AG20443 (cell line): ENCODE results near the gene GDPD3.
"Not testable (repeated sequence)": the region's sequence is repeated elsewhere in the genome, so short reads cannot be mapped to it uniquely, and the experiment has no call there.

Experiments
- DNase-seq: peaks from one replicate; pipeline ENCODE4 v3.0.0; 2012; ENCODE audit warnings: low spot score, mixed read lengths

GDPD3 gene, protein sequence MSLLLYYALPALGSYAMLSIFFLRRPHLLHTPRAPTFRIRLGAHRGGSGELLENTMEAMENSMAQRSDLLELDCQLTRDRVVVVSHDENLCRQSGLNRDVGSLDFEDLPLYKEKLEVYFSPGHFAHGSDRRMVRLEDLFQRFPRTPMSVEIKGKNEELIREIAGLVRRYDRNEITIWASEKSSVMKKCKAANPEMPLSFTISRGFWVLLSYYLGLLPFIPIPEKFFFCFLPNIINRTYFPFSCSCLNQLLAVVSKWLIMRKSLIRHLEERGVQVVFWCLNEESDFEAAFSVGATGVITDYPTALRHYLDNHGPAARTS

DNA sequence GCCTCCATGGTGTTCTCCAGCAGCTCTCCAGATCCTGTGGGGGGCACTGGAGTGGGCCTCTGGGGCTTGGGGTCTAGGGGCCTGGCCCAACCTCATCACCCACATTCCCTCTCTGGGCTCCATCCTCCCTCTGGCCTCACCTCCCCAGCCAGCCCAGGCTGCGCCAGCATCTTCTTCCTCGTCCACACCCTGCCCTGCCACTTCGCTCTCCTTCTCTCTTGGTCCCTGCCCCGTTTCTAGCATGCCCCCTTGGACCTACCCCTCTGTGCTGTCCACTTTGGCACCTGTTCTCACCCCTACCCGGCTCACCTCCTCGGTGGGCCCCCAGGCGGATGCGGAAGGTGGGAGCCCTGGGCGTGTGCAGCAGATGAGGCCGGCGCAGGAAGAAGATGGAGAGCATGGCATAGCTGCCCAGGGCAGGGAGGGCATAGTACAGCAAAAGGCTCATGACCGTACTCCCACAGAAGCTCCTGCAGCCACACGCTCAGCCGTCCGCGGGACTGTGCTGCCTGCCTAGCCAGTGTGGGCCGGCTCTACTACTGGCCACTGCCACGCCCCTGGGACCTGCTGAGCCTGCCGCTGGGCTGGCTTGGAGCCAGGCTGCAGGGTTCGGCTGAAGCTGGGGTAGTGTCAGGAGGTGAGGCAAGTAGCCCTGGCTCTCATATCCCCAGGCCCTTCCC is at the start of gene GDPD3:
GDPD3 (minus strand) TSS at position 507 of the 680 bp plus-strand sequence; CDS start at position 448, 59 bp downstream.
- DNase-seq, result no peak

DNA sequence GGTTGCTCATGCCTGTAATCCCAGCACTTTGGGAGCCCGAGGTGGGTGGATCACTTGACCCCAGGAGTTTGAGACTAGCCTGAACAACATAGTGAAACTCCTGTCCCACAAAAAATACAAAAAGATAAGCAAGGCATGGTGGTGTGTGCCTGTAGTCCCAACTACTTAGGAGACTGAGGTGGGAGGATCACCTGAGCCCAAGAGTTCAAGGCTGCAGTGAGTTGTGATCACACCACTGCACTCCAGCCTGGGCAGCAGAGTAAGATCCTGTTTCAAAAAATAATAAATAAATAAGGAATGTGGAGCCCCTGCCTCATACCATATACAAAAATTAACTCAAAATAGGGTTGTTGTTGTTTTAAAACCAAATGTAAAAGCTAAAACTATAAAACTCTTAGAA is 43.9 kb upstream of the GDPD3 start:
- DNase-seq, result no peak

DNA sequence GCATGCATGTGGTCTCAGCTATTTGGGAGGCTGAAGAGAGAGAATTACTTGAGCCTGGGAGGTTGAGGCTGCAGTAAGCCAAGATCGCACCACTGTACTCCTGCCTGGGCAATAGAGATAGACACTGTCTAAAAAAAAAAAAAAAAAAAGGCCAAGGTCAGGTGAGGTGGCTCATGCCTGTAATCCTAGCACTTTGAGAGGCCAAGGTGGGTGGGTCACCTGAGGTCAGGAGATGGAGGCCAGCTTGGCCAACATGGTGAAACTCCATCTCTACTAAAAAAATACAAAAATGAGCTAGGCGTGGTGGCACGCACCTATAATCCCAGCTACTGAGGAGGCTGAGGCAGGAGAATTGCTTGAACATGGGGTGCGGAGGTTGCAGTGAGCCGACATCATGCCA is 41.9 kb upstream of the GDPD3 start:
- DNase-seq, result no peak

DNA sequence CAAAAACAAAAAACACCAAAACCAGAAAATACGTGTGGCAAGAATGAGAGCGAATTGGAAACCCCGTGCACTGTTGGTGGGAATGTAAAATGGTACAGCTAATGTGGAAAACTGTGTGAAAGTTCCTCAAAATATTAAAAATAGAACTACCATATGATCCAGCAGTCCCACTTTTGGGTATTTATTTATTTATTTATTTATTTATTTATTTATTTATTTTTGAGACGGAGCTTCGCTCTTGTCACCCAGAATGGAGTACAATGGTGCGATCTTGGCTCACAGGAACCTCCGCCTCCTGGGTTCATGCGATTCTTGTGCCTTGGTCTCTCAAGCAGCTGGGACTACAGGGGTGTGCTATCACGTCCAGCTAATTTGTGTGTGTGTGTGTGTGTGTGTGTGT is 39.2 kb upstream of the GDPD3 start:
- no peak for DNase-seq

DNA sequence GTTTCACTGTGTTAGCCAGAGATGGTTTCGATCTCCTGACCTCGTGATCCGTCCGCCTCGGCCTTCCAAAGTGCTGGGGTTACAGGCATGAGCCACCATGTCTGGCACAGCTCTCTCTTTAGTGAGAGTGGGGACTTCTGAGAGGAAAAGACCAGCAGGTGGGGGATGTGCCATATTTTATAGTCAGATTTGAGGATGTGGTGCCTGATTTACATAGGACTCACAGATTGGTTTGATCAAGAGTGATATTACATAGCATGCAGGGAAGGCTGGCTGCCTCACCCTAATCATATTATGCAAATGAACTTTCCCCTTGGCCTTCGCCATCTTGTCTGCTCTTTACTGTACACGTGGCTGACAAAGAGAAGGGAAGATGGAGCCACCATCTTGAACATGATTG is 37.8 kb upstream of the GDPD3 start:
- no peak for DNase-seq

DNA sequence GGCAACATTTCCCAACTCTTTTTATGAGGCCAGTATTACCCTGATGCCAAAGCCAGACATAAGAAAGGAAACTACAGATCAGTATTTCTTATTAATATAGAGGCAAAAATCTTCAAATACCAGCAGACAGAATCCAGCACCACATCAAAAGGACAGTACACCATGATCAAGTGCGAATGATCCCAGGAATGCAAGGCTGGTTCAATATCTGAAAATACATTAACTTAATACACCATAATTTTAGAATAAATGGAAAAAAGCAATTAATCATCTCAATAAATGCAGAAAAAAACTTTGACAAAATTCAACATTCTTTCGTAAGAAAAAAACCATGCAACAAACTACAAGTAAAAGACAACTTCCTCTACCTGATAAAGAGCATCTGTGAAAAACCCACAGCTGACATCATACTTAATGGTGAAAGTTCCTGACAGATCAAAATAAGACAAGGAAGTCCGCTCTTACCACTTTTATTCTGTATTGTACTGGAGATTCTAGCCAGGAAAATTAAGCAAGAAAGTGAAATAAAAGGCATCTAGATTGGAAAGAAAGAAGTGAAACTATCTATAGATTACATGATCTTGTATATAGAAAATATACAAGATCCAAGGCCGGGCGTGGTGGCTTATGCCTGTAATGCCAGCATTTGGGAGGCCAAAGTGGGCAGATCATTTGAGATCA is 36.1 kb upstream of the GDPD3 start:
- DNase-seq, result no peak

DNA sequence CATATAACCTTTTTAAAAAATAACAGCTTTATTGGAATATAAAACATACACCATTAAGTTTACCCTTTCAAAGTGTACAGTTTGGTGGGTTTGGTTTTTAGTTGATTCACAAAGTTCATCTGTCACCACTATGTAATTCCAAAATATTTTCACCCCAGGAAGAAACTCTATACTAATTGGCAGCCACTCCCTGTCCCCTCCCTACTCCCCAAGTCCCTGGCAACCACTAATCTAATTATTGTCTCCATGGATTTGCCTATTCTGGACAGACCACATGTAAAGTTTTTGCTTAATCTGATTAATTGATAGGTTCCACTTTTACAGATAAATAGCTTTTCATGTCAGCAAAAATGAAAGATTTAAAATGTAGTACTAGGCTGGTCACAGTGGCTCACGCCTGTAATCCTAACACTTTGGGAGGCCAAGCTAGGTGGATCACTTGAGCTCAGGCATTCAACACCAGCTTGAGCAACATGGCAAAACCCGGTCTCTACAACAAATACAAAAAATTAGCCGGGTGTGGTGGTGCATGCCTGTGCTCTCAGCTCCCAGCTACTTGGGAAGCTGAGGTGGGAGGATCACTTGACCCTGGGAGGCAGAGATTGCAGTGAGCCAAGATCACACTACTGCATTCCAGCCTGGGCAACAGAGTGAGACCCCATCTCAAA is 34.6 kb upstream of the GDPD3 start:
- no peak for DNase-seq

DNA sequence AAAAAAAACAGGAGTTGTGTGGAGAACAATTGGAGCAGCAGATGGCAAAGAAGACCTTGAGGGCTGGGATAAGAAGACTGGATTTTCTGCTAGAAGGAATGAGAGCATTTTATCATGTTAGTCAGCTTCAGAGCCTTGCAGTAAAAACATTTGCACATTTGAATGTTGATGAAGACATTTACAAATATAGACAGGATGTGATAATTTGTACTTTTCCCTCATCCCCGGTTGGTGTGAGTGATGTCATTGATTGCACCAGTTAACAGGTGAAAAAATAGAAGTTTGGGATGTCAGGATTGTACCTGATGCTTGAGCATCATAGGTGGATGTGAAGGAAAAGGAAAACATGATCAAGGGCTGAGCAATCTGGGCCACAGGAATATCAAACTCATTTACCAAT is 32.3 kb upstream of the GDPD3 start:
- DNase-seq, result no peak

DNA sequence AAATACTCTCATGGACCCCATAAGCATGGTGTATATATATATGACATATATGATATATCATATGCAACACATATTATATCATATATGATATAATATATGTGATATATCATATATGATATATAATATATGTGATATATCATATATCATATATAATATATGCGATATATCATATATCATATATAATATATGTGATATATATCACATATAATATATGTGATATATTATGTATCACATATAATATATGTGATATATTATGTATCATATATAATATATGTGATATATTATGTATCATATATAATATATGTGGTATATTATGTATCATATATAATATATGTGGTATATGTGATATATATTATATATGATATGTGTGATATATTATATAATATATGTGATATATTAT is 31.6 kb upstream of the GDPD3 start:
- DNase-seq, result no peak

DNA sequence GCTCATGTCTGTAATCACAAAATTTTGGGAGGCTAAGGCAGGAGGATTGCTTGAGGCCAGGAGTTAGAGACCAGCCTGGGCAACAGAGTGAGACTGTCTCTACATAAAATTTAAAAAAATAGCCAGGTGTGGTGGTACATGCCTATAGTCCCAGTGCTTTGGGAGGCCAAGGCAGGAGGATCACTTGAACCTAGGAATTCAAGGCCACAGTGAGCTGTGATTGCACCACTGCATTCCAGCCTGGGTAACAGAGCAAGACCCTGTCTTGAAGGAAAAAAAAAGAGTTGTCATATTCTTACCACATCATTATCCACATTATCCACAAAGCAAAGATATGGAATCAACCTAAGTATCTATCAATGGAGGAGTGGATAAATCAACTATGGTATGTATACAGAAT is 30.7 kb upstream of the GDPD3 start:
- DNase-seq, result no peak

DNA sequence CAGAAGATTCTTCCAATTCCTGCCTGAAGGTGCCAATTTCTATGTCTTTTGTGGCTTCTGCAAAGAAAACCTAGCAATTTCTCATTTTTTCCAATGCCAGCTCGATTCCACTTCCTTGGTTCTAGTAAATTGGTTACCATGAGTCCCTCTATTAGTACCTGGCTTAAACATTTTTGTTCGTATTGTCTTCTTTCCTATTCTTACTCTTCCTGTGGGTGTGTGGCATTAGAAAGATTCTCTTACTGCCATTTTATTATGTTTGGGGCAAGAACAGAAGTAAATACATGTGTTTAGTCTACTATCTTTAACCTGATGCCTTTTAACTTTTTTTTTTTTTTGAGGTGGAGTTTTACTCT is 30.0 kb upstream of the GDPD3 start:
- DNase-seq, result no peak

DNA sequence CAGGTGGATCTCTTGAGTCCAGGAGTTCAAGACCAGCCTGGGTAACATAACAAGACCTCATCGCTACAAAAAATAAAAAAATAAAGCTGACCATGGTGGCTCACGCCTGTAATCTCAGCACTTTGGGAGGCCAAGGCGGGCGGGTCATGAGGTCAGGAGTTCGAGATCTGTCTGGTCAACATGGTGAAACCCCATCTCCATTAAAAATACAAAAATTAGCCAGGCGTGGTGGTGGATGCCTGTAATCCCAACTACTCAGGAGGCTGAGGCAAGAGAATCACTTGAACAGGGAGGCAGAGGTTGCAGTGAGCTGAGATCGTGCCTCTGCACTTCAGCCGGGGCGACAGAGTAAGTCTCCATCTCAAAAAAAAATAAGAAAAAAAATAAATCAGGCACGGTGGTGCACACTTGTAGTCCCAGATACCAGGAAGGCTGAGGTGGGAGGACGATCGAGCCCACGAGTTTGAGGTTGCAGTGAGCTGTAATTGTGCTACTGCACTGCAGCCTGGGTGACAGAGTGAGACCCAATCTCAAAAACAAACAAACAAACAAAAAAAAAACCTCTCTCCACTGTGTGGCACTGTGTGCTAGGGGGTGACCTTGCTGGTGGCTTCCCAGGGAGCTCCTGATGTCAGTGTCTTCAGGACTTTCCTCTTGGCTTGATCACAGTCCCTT is 29.5 kb upstream of the GDPD3 start:
- no peak for DNase-seq

DNA sequence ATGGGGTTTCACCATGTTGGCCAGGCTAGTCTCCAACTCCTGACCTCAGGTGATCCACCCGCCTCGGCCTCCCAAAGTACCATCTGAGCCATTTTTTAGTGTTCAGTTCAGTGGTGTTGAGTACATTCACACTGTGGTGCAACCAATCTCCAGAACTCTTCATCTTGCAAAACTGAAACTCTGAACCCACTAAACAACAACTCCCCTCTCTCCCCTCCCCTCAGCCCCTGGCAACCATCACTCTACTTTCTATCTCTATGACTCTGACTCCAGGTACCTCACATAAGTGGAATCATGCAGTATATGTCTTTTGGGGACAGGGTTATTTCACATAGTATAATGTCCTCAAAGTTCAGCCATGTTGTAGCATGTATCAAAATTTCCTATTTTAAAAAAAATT is 28.4 kb upstream of the GDPD3 start:
- DNase-seq, result no peak

DNA sequence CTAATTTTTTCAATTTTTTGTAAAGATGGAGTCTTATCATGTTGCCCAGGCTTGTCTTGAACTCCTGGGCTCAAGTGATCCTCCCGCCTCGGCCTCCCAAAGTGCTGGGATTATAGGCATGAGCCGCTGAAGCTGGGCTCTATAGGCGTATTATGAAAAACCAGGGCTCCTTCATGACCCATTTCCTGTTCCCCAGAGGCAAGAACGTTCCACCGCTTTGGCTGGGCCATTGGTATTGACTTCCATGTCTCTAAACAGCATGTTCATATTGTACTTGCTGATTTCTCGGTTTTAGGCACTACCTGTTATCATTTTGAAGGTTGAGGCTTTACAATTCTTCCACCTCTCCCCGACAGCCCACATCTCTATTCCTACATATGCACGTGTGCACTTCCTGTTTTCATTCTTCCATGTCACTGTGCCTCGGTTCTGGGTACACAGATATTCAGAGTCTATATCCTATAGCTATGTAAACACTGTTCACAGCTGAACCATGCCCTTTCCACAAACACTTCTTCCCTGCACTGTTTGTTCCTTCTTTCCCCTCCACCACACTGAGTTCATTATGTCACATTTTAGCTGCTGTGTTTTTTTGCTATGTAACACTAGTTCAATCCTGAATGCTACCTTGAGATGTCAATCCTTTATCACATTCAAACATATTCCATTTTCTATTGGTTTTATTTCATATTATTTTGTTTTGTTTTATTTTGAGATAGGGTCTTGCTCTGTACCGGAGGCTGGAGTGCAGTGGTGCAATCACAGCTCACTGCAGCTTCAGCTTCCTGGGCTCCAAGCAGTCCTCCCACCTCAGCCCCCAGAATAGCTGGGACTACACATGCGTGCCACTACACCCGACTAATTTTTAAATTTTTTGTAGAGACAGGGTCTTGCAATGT is 26.5 kb upstream of the GDPD3 start:
- no peak for DNase-seq

DNA sequence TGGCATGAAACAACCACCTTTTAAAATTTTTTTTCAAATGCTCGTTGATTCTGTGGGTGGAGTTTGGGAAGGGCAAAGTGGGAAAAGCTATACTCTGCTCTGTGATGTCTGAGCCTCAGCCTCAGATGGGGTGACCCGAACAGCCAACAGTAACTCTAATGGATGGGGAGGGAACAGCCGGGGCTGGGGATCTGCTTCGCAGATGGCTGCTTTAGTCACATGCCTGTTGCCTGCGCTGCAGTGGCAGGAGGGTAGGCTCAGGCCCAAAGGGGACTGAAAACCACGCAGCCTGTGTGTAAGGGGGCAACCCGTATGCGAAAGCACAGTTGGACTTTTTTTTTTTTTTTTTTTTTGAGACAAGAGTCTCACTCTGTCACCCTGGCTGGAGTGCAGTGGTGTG is 24.6 kb upstream of the GDPD3 start:
- DNase-seq, result no peak

DNA sequence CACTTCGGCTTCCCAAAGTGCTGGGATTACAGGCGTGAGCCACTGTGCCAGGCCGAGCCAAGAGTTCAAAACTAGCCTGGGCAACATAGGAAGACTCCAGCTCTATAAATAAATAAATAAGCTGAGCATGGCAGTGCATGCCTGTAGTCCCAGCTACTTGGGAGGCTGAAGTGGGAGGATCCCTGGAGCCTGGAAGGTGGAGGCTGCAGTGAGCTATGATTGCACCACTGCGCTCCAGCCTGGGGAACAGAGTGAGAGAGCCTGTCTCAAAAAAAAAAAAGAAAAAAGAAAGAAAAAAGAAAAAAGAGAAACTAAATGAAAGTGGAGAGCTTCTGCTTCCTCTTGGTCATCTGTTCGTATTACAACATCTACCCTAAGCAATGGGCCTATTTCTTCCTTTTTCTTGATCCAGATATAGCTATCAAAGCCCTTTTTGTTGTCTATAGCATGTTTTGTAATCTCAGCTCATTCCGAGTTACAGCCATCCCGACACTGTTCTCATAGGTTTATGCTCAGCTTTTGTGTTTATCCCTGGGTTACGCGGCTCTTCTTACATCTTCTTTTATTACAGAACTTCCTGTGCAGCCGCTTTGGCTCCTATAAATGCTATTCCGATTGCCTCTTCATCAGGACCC is 23.8 kb upstream of the GDPD3 start:
- DNase-seq, result no peak

DNA sequence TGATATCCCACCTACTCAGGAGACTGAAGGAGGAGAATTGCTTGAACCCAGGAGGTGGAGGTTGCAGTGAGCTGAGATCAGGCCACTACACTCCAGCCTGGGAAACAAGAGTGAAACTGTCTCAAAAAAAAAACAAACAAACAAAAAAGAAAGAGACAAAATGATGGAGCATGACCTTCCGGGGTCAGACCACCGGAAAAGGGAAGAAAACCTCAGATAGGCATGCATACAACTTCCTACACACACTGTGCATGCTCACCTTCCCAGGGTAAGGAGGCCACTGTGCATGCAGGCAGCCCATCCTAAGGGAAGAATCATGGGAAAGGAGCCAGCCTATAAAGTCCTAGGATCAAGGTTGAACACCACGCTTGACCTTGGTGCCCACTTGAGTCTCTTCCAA is 19.3 kb upstream of the GDPD3 start:
- no peak for DNase-seq

DNA sequence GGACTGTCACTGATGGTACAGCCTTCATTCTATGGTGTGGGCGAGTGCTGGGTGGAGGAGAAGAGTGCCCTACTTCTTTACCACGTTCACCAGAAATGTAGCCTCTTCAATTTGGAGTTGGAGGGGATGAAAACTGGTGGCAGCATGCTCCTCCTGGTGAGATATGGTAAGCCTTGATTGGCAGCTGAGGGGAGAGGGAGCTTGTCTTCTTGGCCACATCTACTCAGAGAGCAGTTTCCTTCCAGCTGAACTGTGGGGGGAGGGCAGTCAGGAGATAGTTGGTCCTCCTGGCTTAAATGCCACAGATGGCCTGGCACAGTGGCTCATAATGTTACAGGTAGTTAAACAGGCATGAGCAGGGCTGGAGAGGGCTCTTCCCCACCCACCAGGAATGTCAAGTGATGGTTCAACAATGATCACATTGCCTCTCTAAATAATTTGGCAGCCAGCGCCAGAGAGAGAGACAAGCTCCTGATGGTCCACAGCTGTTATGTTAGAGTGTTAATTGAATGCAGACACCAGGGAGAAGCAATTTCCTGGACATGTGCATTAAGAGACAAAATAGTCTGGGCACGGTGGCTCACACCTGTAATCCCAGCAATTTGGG is 18.6 kb upstream of the GDPD3 start:
- no peak for DNase-seq

DNA sequence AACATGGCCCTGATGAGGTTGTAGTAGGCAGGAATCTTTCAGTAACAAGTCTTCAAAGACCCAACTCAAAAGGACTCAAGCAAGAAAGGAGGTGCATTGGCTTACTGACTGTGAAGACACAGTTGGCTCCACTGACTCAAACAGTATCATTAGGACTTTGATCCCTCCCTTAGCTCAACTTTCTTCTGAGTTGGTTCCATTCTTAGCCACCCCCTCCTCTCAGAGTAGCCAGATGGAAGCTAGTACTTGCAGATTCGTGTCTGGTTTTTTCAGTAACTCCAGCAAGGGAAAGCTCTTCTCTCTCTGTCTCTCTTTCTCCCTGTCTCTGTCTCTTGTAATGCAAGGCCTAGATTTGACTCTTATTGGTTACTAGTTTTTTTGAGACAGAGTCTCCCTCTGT is 14.7 kb upstream of the GDPD3 start:
- DNase-seq, result no peak

DNA sequence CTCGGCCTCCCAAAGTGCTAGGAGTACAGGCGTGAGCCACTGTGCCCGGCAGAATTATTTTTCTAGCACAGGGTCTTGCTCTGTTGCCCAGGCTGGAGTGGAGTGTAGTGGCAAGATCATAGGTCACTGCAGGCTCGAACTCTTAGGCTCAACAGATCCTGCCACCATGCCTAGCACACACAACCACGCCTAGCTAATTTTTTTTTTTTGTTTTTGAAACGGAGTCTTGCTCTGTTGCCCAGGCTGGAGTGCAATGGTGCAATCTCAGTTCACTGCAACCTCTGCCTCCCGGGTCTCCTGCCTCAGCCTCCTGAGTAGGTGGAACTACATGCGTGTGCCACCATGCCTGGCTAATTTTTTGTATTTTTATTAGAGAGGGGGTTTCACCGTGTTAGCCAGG is 12.4 kb upstream of the GDPD3 start:
- not testable (repeated sequence) for DNase-seq
